Hepatocyte (in vitro differentiated cells): ENCODE measurements around the gene HNF4A. TPM values are rescaled to one million over a fixed set of nuclear protein-coding genes. Genes with fewer than 3 reads are reported as not detected.
"Not testable (repeated sequence)": the region's sequence is repeated elsewhere in the genome, so short reads cannot be mapped to it uniquely, and the experiment has no call there.

ENCODE experiments used
- DNase-seq: peaks from one replicate; pipeline ENCODE4 v3.0.0-alpha.2; 2016; ENCODE audit warnings: low spot score
- H2AFZ ChIP-seq: fragments of 200-600 bp; sonication (generic); 2 replicates; pipeline ENCODE4 v1.6.0; 2016; ENCODE audit warnings: antibody characterized with exemption, mild to moderate bottlenecking
- H3K27ac ChIP-seq: fragments of 200-600 bp; sonication (generic); 2 replicates; pipeline ENCODE4 v1.5.1; 2016; ENCODE audit warnings: mild to moderate bottlenecking
- H3K27me3 ChIP-seq: fragments of 200-600 bp; sonication (generic); 2 replicates; pipeline ENCODE4 v1.6.1; 2016
- H3K36me3 ChIP-seq: fragments of 200-600 bp; sonication (generic); replicated peaks from 2 replicates; pipeline ENCODE4 v1.5.1; 2016; ENCODE audit warnings: low read depth; ENCODE audit not compliant: insufficient read depth
- H3K4me1 ChIP-seq: fragments of 200-600 bp; sonication (generic); 2 replicates; pipeline ENCODE4 v1.5.1; 2016; ENCODE audit warnings: mild to moderate bottlenecking, moderate library complexity; ENCODE audit not compliant: insufficient read depth
- H3K4me2 ChIP-seq: fragments of 200-600 bp; sonication (generic); 2 replicates; pipeline ENCODE4 v1.6.0; 2016
- H3K4me3 ChIP-seq: fragments of 200-600 bp; sonication (generic); 2 replicates; pipeline ENCODE4 v1.5.1; 2016; ENCODE audit warnings: mild to moderate bottlenecking
- H3K79me2 ChIP-seq: fragments of 200-600 bp; sonication (generic); 2 replicates; pipeline ENCODE4 v1.6.0; 2017; ENCODE audit warnings: mild to moderate bottlenecking
- H3K9me2 ChIP-seq: fragments of 200-600 bp; sonication (generic); replicated peaks from 2 replicates; pipeline ENCODE4 v1.6.0; 2017; ENCODE audit warnings: mild to moderate bottlenecking; ENCODE audit not compliant: insufficient read depth
- H3K9me3 ChIP-seq: fragments of 200-600 bp; sonication (generic); 2 replicates; pipeline ENCODE4 v1.5.1; 2016; ENCODE audit warnings: low read depth, mild to moderate bottlenecking
- H4K20me1 ChIP-seq: fragments of 200-600 bp; sonication (generic); 2 replicates; pipeline ENCODE4 v1.6.0; 2016; ENCODE audit warnings: mild to moderate bottlenecking; ENCODE audit not compliant: insufficient read depth, poor library complexity, severe bottlenecking
- CTCF ChIP-seq: fragments of 200-600 bp; sonication (generic); IDR thresholded peaks from 2 replicates; pipeline ENCODE4 v1.5.1; 2016; ENCODE audit warnings: antibody characterized with exemption, mild to moderate bottlenecking; ENCODE audit not compliant: poor library complexity
- EZH2 ChIP-seq: fragments of 200-600 bp; sonication (generic); IDR thresholded peaks from 2 replicates; pipeline ENCODE4 v1.6.1; 2016; ENCODE audit warnings: antibody characterized with exemption, mild to moderate bottlenecking, borderline replicate concordance
- EZH2phosphoT487 ChIP-seq: fragments of 200-600 bp; sonication (generic); IDR thresholded peaks from one replicate; pipeline ENCODE4 v1.6.1; 2018; ENCODE audit warnings: antibody characterized with exemption, mild to moderate bottlenecking, low read depth, moderate library complexity; ENCODE audit not compliant: unreplicated experiment, severe bottlenecking
- WGBS: methylation state at CpG from one replicate; pipeline ENCODE4 v1.1.6; 2016; ENCODE audit warnings: low lambda C conversion rate; ENCODE audit errors: missing lambda C conversion rate; 5-methylcytosine and 5-hydroxymethylcytosine counted together
- polyA plus RNA-seq: library from polyadenylated mRNA; unstranded; fragments of >200 nt; fragmentation: Nextera tagmentation; extraction: Ambion mirVana; gene quantifications from 2 replicates; pipeline ENCODE4 v1.2.1, GENCODE V29; 2016
- total RNA-seq: library from RNA; depleted of rRNA; stranded (reverse); fragments of >200 nt; gene quantifications from 2 replicates; pipeline ENCODE4 v1.2.3, GENCODE V29; 2014

The HNF4A gene
- total and polyA plus RNA-seq, 2 experiments from 2014 or later: 38.2 to 88.0 TPM

- no peak overlapping the region for H2AFZ ChIP-seq
- TF ChIP-seq EZH2 (no peak), EZH2phosphoT487 (no peak), CTCF (peak; percentile 57)
- no peak overlapping the region for H3K27ac ChIP-seq
- no peaks in the 10 kb centered on the region for H3K27me3 ChIP-seq
- DNase-seq: peak; percentile 60
- no peaks in the 10 kb centered on the region for H3K9me2 ChIP-seq
- no peaks in the 10 kb centered on the region for H3K9me3 ChIP-seq
- peaks cover 2% of the 10 kb centered on the region for H3K4me1 ChIP-seq
- H3K79me2 ChIP-seq: peaks cover 7% of the 10 kb centered on the region
- H4K20me1 ChIP-seq: no peaks in the 10 kb centered on the region
- no peak overlapping the region for H3K4me3 ChIP-seq
- no peak overlapping the region for H3K4me2 ChIP-seq
- WGBS: 42% methylated on average over 2 of the region's 2 CpGs
- no peaks in the 10 kb centered on the region for H3K36me3 ChIP-seq
Observed at GRCh38 chr20:44471481-44471882, 116.0 kb downstream of the HNF4A start.

- peaks cover 15% of the 10 kb centered on the region for H3K79me2 ChIP-seq
- 89% methylated on average over 9 of the region's 9 CpGs for WGBS
- H3K4me2 ChIP-seq, H2AFZ ChIP-seq, H3K27me3 ChIP-seq, H3K9me2 ChIP-seq, H3K4me3 ChIP-seq, DNase-seq, H3K9me3 ChIP-seq, H4K20me1 ChIP-seq, H3K4me1 ChIP-seq, H3K27ac ChIP-seq, H3K36me3 ChIP-seq: not testable (repeated sequence)
Observed at GRCh38 chr20:44472283-44472682, 116.8 kb downstream of the HNF4A start.

GRCh38 chr20:44475372-44475693, 119.8 kb downstream of the HNF4A start:
- Histone ChIP-seq H3K36me3 (no peaks in the 10 kb centered on the region), H3K4me3 (peak overlapping the region; percentile 65), H4K20me1 (no peaks in the 10 kb centered on the region), H3K4me2 (peak overlapping the region; percentile 86), H3K9me2 (no peaks in the 10 kb centered on the region), H2AFZ (peak overlapping the region; percentile 89), H3K27ac (peak overlapping the region; percentile 80), H3K9me3 (no peaks in the 10 kb centered on the region), H3K27me3 (no peaks in the 10 kb centered on the region), H3K4me1 (peaks cover 6% of the 10 kb centered on the region), H3K79me2 (peaks cover 17% of the 10 kb centered on the region)
- TF ChIP-seq EZH2 (no peak), EZH2phosphoT487 (no peak), CTCF (no peak)
- WGBS: 28% methylated on average over 2 of the region's 2 CpGs
- no peak for DNase-seq

GRCh38 chr20:44475694-44476560, 120.4 kb downstream of the HNF4A start, which contains the start of gene TTPAL:
Gene TTPAL (plus strand): TSS chr20:44475874. CDS start chr20:44480000, 4,126 bp downstream.
- Histone ChIP-seq H3K9me3 (no peaks in the 10 kb centered on the region), H3K9me2 (no peaks in the 10 kb centered on the region), H3K79me2 (peaks cover 17% of the 10 kb centered on the region), H3K4me3 (peak within 1 kb of the TSS; percentile 65), H3K27ac (peak within 1 kb of the TSS; percentile 80), H3K27me3 (no peaks in the 10 kb centered on the region), H3K4me1 (peaks cover 6% of the 10 kb centered on the region), H4K20me1 (no peaks in the 10 kb centered on the region), H2AFZ (peak within 1 kb of the TSS; percentile 89), H3K4me2 (peak within 1 kb of the TSS; percentile 86), H3K36me3 (no peaks in the 10 kb centered on the region)
- no peak for TF ChIP-seq EZH2
- no peak for TF ChIP-seq EZH2phosphoT487
- peak; percentile 41 for TF ChIP-seq CTCF
- WGBS: 4% methylated on average over 49 of the region's 55 CpGs
- DNase-seq: peak; percentile 97
